ENCODE data around the gene AGPAT3.

Gene AGPAT3

GRCh38 chr21:43986544-43987451, 121.8 kb downstream of the AGPAT3 start:
- Histone ChIP-seq H3K4me1 (ENCODE audit: control insufficient read depth, insufficient read depth, low read depth, low read length) (peaks cover 14% of the 10 kb centered on the region), H4K8ac (ENCODE audit: low read length) (no peak overlapping the region), H3K23ac (ENCODE audit: low read length in 2 of 2) (no peak overlapping the region), H3K14ac (ENCODE audit: low read length in 2 of 2) (no peak overlapping the region), H3K79me1 (replicated peaks; ENCODE audit: low read length, poor library complexity, severe bottlenecking) (no peaks in the 10 kb centered on the region), H2AFZ (ENCODE audit: low read depth, low read length) (no peak overlapping the region), H2BK120ac (ENCODE audit: low read depth, low read length) (no peak overlapping the region), H3K4me3 (ENCODE audit: insufficient read depth in 1 of 2, low read depth in 1 of 2, low read length in 2 of 2) (no peak overlapping the region), H2BK5ac (ENCODE audit: low read depth, low read length, poor library complexity, severe bottlenecking) (no peak overlapping the region), H3K27ac (ENCODE audit: low read length, poor library complexity, severe bottlenecking) (no peak overlapping the region), H3K4ac (ENCODE audit: low read depth in 1 of 2, low read length in 2 of 2) (no peak overlapping the region), H3K36me3 (ENCODE audit: control insufficient read depth in 1 of 2, insufficient read depth in 2 of 2, low read depth in 1 of 2, low read length in 2 of 2) (peaks cover 7 to 29% of the 10 kb centered on the region in 2 experiments), H3K9me3 (ENCODE audit: control insufficient read depth, low read length) (no peaks in the 10 kb centered on the region), H3K9ac (ENCODE audit: low read length) (no peak overlapping the region), H2BK12ac (ENCODE audit: low read length in 2 of 2) (no peak overlapping the region), H2BK15ac (ENCODE audit: low read depth, poor library complexity, severe bottlenecking) (no peak overlapping the region), H2AK5ac (ENCODE audit: low read length, severe bottlenecking) (no peak overlapping the region), H4K91ac (ENCODE audit: low read length) (no peak overlapping the region), H3K27me3 (ENCODE audit: control insufficient read depth in 1 of 2, insufficient read depth in 1 of 2, low read length in 2 of 2) (peaks cover 0 to 29% of the 10 kb centered on the region in 2 experiments), H3K18ac (ENCODE audit: low read depth in 1 of 2, low read length in 2 of 2) (no peak overlapping the region), H3K4me2 (ENCODE audit: low read length, poor library complexity, severe bottlenecking) (no peak overlapping the region)
- DNase-seq = no peak
- 96% methylated on average over 21 of the region's 22 CpGs for WGBS

GRCh38 chr21:43987509-43987908, 122.5 kb downstream of the AGPAT3 start:
- no peak for DNase-seq
- H3K9ac ChIP-seq (ENCODE audit: low read length) = no peak overlapping the region
- no peak overlapping the region for H3K4me2 ChIP-seq (ENCODE audit: low read length, poor library complexity, severe bottlenecking)
- H3K9me3 ChIP-seq (ENCODE audit: control insufficient read depth, low read length) = no peaks in the 10 kb centered on the region
- H2AK5ac ChIP-seq (ENCODE audit: low read length, severe bottlenecking) = no peak overlapping the region
- 90% methylated on average over 6 of the region's 6 CpGs for WGBS
- H2BK120ac ChIP-seq (ENCODE audit: low read depth, low read length) = no peak overlapping the region
- no peak overlapping the region for H4K91ac ChIP-seq (ENCODE audit: low read length)
- no peak overlapping the region for H3K4ac ChIP-seq (ENCODE audit: low read depth in 1 of 2, low read length in 2 of 2)
- no peak overlapping the region for H2BK5ac ChIP-seq (ENCODE audit: low read depth, low read length, poor library complexity, severe bottlenecking)
- no peak overlapping the region for H2BK12ac ChIP-seq (ENCODE audit: low read length in 2 of 2)
- peaks cover 10% of the 10 kb centered on the region for H3K4me1 ChIP-seq (ENCODE audit: control insufficient read depth, insufficient read depth, low read depth, low read length)
- H3K18ac ChIP-seq (ENCODE audit: low read depth in 1 of 2, low read length in 2 of 2) = no peak overlapping the region
- no peak overlapping the region for H2AFZ ChIP-seq (ENCODE audit: low read depth, low read length)
- no peak overlapping the region for H2BK15ac ChIP-seq (ENCODE audit: low read depth, poor library complexity, severe bottlenecking)
- H3K27ac ChIP-seq (ENCODE audit: low read length, poor library complexity, severe bottlenecking) = no peak overlapping the region
- no peaks in the 10 kb centered on the region for H3K79me1 ChIP-seq (replicated peaks; ENCODE audit: low read length, poor library complexity, severe bottlenecking)
- H3K14ac ChIP-seq (ENCODE audit: low read length in 2 of 2) = no peak overlapping the region
- peaks cover 0 to 34% of the 10 kb centered on the region in 2 experiments for H3K27me3 ChIP-seq (ENCODE audit: control insufficient read depth in 1 of 2, insufficient read depth in 1 of 2, low read length in 2 of 2)
- no peak overlapping the region for H3K23ac ChIP-seq (ENCODE audit: low read length in 2 of 2)
- no peak overlapping the region for H3K4me3 ChIP-seq (ENCODE audit: insufficient read depth in 1 of 2, low read depth in 1 of 2, low read length in 2 of 2)
- peaks cover 0 to 23% of the 10 kb centered on the region in 2 experiments for H3K36me3 ChIP-seq (ENCODE audit: control insufficient read depth in 1 of 2, insufficient read depth in 2 of 2, low read depth in 1 of 2, low read length in 2 of 2)
- H4K8ac ChIP-seq (ENCODE audit: low read length) = no peak overlapping the region

GRCh38 chr21:43988016-43988415, 123.0 kb downstream of the AGPAT3 start:
- H3K9me3 ChIP-seq (ENCODE audit: control insufficient read depth, low read length) = no peaks in the 10 kb centered on the region
- 96% methylated on average over 9 of the region's 9 CpGs for WGBS
- H2AFZ ChIP-seq (ENCODE audit: low read depth, low read length) = no peak overlapping the region
- peaks cover 9% of the 10 kb centered on the region for H3K4me1 ChIP-seq (ENCODE audit: control insufficient read depth, insufficient read depth, low read depth, low read length)
- no peak overlapping the region for H3K4ac ChIP-seq (ENCODE audit: low read depth in 1 of 2, low read length in 2 of 2)
- H3K4me3 ChIP-seq (ENCODE audit: insufficient read depth in 1 of 2, low read depth in 1 of 2, low read length in 2 of 2) = no peak overlapping the region
- H3K9ac ChIP-seq (ENCODE audit: low read length) = no peak overlapping the region
- no peak overlapping the region for H2BK5ac ChIP-seq (ENCODE audit: low read depth, low read length, poor library complexity, severe bottlenecking)
- H4K91ac ChIP-seq (ENCODE audit: low read length) = no peak overlapping the region
- H4K8ac ChIP-seq (ENCODE audit: low read length) = no peak overlapping the region
- H3K36me3 ChIP-seq (ENCODE audit: control insufficient read depth in 1 of 2, insufficient read depth in 2 of 2, low read depth in 1 of 2, low read length in 2 of 2) = peaks cover 0 to 18% of the 10 kb centered on the region in 2 experiments
- no peak overlapping the region for H2BK12ac ChIP-seq (ENCODE audit: low read length in 2 of 2)
- DNase-seq = no peak
- no peak overlapping the region for H2AK5ac ChIP-seq (ENCODE audit: low read length, severe bottlenecking)
- no peak overlapping the region for H2BK120ac ChIP-seq (ENCODE audit: low read depth, low read length)
- no peak overlapping the region for H3K4me2 ChIP-seq (ENCODE audit: low read length, poor library complexity, severe bottlenecking)
- no peak overlapping the region for H3K23ac ChIP-seq (ENCODE audit: low read length in 2 of 2)
- no peaks in the 10 kb centered on the region for H3K79me1 ChIP-seq (replicated peaks; ENCODE audit: low read length, poor library complexity, severe bottlenecking)
- H3K18ac ChIP-seq (ENCODE audit: low read depth in 1 of 2, low read length in 2 of 2) = no peak overlapping the region
- H3K27ac ChIP-seq (ENCODE audit: low read length, poor library complexity, severe bottlenecking) = no peak overlapping the region
- H2BK15ac ChIP-seq (ENCODE audit: low read depth, poor library complexity, severe bottlenecking) = no peak overlapping the region
- H3K14ac ChIP-seq (ENCODE audit: low read length in 2 of 2) = no peak overlapping the region
- H3K27me3 ChIP-seq (ENCODE audit: control insufficient read depth in 1 of 2, insufficient read depth in 1 of 2, low read length in 2 of 2) = peaks cover 0 to 34% of the 10 kb centered on the region in 2 experiments

- Histone ChIP-seq H3K14ac (ENCODE audit: low read length in 2 of 2) (no peak overlapping the region), H3K9me3 (ENCODE audit: control insufficient read depth, low read length) (no peaks in the 10 kb centered on the region), H3K4me2 (ENCODE audit: low read length, poor library complexity, severe bottlenecking) (no peak overlapping the region), H3K36me3 (ENCODE audit: control insufficient read depth in 1 of 2, insufficient read depth in 2 of 2, low read depth in 1 of 2, low read length in 2 of 2) (peaks cover 0 to 13% of the 10 kb centered on the region in 2 experiments), H2BK15ac (ENCODE audit: low read depth, poor library complexity, severe bottlenecking) (no peak overlapping the region), H2AK5ac (ENCODE audit: low read length, severe bottlenecking) (no peak overlapping the region), H4K8ac (ENCODE audit: low read length) (no peak overlapping the region), H2BK5ac (ENCODE audit: low read depth, low read length, poor library complexity, severe bottlenecking) (no peak overlapping the region), H3K27ac (ENCODE audit: low read length, poor library complexity, severe bottlenecking) (no peak overlapping the region), H4K91ac (ENCODE audit: low read length) (no peak overlapping the region), H3K27me3 (ENCODE audit: control insufficient read depth in 1 of 2, insufficient read depth in 1 of 2, low read length in 2 of 2) (peaks cover 0 to 36% of the 10 kb centered on the region in 2 experiments), H3K4me1 (ENCODE audit: control insufficient read depth, insufficient read depth, low read depth, low read length) (peaks cover 8% of the 10 kb centered on the region), H3K23ac (ENCODE audit: low read length in 2 of 2) (no peak overlapping the region), H3K9ac (ENCODE audit: low read length) (no peak overlapping the region), H2BK12ac (ENCODE audit: low read length in 2 of 2) (no peak overlapping the region), H3K18ac (ENCODE audit: low read depth in 1 of 2, low read length in 2 of 2) (no peak overlapping the region), H3K79me1 (replicated peaks; ENCODE audit: low read length, poor library complexity, severe bottlenecking) (no peaks in the 10 kb centered on the region), H2AFZ (ENCODE audit: low read depth, low read length) (no peak overlapping the region), H2BK120ac (ENCODE audit: low read depth, low read length) (no peak overlapping the region), H3K4me3 (ENCODE audit: insufficient read depth in 1 of 2, low read depth in 1 of 2, low read length in 2 of 2) (no peak overlapping the region), H3K4ac (ENCODE audit: low read depth in 1 of 2, low read length in 2 of 2) (no peak overlapping the region)
- 93% methylated on average over 23 of the region's 23 CpGs for WGBS
- DNase-seq = no peak
These were observed 123.6 kb downstream of the AGPAT3 start for GRCh38 chr21:43988506-43989230.

All from mesenchymal stem cell (in vitro differentiated cells and primary cell).